GM19328 (cell line): Measurements from ENCODE around the gene LPIN2.
A peak's percentile ranks its signal among the peaks of the same experiment; 100 is the strongest.

ENCODE experiments used
- ATAC-seq: cut with Tn5 transposase; IDR thresholded peaks from one replicate; pipeline ENCODE4 v1.9.1; 2021; ENCODE audit warnings: mild to moderate bottlenecking, moderate library complexity; ENCODE audit not compliant: unreplicated experiment

Gene LPIN2

DNA sequence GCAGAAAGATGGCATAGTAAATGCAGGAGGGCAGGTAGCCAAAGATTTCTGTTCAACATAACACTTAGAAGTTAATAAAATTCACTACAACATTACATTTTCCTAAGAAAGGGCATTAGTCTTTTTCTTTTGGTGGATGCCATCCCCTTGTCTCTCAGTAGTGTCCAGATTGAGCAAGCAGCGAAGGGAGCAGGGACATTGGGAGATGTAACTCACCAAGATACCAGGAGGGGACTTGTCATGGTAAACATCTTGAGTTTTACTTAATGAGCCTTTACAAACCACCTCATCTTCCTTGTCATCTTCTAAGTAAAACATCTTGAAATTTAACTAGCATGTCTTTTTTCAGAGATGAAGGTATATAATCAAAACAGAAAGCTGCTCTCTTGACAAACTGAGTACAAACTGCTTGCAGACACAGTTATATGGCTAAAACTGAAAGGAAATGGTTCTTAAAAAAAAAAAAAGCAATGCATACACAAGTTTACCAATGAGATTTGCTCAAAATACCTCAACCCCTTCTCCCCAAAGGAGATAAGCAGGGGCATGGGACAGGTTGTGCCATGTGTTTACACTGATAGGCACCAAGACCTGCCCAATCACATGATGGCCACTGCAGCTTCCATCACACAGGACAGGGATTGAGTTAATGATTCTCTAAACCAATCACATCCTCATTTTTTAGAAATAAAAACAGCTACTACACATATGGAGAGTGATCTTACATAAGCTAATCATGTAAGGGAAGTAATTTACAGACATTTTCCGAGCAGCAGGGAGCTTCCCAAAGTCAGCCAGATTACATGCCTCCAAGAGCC is 30.3 kb downstream of the LPIN2 start:
- no peak for ATAC-seq

GRCh38 chr18:2982022-2982421 is 30.9 kb downstream of the LPIN2 start:
- ATAC-seq = no peak

- no peak for ATAC-seq
Observed at GRCh38 chr18:2981212-2981728, 31.7 kb downstream of the LPIN2 start.

GRCh38 chr18:2979871-2980790 is 32.8 kb downstream of the LPIN2 start:
- ATAC-seq = peak; percentile 41

- ATAC-seq = no peak
Observed at GRCh38 chr18:2979129-2979528, 33.8 kb downstream of the LPIN2 start.

GRCh38 chr18:2978661-2979106 is 34.3 kb downstream of the LPIN2 start:
- ATAC-seq = no peak

- no peak for ATAC-seq
Observed at GRCh38 chr18:2978208-2978607, 34.7 kb downstream of the LPIN2 start.

GRCh38 chr18:2976218-2977132 is 36.5 kb downstream of the LPIN2 start:
- ATAC-seq = no peak

DNA sequence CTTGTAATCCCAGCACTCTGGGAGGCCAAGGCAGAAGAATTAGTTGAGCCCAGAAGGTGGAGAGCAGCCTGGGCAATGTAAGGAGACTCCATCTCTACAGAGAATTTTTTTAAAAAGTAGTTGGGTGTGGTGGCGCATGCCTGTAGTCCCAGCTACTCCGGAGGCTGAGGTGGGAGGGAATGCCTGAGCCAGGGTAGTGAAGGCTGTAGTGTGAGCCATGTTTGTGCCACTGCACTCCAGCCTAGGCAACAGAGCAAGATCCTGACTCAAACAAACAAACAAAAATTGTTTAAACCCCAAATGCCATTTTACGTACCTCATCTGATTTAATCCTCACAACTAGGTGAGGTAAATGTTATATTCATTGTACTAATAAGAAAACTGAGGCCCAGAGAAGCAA is 38.2 kb downstream of the LPIN2 start:
- no peak for ATAC-seq

GRCh38 chr18:2971741-2972552 is 41.0 kb downstream of the LPIN2 start:
- peak; percentile 70 for ATAC-seq

DNA sequence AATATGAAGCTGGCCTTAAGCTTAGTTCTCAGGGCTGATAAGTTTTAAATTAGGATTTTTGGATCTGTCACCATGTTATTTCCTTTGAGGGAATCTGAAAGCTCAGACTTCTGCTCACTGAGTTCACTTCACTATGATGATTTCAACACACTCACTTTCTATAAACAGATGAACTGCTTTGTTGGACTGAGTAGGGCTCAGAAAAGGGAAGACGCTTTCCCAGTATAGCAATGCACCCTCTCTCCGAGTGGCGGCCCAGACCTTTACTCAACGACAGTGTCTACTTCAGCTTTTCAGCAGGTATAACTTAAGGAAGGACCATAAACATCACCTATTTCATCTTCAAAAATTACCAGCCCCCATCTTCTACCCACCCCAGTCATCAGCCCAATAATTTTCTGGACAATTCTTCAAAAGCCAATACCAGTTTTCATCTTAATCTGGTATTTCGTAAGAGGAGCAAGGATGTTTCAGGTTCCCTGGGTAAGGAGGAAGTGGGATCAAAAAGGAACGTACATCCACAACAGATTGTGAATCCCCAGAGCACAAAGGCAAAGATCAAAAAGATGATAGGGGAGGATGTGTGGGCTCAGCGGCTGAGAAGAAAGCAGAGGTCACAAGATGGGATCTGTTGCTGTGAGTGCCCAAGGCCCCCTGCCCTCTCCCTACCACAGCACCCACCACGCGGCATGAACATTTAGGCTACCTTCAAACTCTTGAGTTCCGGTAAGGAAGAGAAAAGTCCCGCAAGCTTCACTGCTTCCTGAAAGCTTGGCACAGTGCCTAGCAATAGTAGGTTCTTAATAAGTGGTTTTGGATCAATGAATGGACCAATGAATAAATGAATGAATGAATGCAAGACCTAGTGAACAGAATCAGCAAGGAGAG is 41.9 kb downstream of the LPIN2 start:
- no peak for ATAC-seq

DNA sequence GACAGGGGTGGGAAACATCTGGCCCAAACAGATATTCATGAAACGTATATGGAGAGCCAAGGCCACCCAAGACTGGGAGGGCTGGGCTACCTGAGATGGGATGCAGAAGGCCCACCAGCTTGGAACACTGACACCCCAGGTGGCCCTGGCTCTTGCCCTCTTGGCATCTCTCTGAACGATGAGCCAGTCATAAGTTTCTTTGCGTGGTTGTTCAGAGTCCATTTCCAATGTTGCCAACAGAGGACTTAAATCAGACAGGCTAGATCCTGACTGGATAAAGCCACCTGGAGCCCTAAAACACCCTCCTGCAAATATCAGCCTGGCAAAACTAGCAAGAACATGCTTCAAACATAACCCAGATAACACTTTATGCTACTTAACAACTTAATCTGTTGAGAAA is 42.6 kb downstream of the LPIN2 start:
- ATAC-seq = no peak

DNA sequence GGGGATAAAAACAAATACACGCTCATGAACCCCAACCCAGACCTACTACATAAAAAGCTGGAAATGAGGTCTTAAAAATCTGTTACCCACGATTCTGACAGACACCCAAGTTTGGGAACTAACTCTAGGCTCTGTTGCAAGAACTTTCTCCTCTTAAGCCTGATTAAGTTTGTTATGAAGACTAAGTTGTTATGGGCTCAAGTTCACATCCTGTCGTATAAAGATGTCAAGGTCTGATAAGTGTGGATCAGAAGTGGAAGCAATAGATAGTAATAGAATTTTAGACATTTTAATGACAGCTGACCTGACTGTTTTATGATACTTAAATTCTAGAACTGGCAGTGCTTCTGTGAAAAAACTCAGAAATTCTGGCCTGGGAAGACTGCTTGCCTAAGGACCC is 43.2 kb downstream of the LPIN2 start:
- no peak for ATAC-seq

DNA sequence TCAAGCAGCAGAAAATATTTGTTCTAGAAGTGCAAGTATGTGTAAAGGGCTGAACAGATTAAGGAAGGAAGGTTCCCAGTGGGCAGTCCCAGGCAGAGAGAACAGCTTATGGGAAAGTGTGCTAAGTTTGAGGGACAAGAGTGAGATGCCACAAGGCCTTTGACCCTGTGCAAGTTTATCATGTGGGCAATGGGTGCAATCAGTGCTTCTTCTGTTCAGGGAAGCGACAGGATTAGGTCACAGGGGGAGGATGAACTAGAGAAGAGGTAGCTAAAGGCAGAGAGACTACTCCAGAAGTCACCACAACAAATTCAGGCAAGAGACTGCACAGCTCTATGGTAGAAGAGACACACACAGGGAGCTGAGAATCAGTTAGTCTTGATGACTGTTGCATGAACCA is 44.3 kb downstream of the LPIN2 start:
- ATAC-seq = no peak

DNA sequence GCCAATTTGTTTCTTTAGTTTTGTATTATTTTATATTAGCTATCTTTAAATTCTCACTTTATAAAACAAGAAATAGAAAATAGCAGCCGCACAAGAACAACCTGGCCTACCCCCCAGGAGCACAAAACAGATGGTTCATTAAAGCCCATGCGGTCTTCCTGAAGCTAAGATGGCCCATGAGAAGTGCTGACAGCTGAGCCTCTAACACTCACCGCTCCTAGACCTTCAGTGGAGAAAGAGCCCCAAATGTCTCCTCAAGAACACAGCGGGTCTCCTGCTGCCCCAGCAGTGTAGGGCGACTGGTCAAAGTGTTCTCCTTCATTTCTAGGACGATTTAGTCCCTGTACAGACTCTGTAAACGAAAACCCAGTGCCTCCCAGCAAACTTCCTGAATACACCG is 45.1 kb downstream of the LPIN2 start:
- ATAC-seq = no peak

GRCh38 chr18:2967357-2967756 is 45.6 kb downstream of the LPIN2 start:
- no peak for ATAC-seq

- ATAC-seq = no peak
Observed at GRCh38 chr18:2966560-2966959, 46.4 kb downstream of the LPIN2 start.

- ATAC-seq = no peak
Observed at GRCh38 chr18:2965797-2966196, 47.1 kb downstream of the LPIN2 start.
